GM19099 (cell line): Measurements from ENCODE around the gene UMODL1.

Source experiments
- POLR2A ChIP-seq: IDR thresholded peaks from 3 replicates; pipeline ENCODE4 v1.6.1; 2011; ENCODE audit warnings: low read depth; ENCODE audit not compliant: insufficient read length; ENCODE audit errors: extremely low read depth

UMODL1 gene

DNA sequence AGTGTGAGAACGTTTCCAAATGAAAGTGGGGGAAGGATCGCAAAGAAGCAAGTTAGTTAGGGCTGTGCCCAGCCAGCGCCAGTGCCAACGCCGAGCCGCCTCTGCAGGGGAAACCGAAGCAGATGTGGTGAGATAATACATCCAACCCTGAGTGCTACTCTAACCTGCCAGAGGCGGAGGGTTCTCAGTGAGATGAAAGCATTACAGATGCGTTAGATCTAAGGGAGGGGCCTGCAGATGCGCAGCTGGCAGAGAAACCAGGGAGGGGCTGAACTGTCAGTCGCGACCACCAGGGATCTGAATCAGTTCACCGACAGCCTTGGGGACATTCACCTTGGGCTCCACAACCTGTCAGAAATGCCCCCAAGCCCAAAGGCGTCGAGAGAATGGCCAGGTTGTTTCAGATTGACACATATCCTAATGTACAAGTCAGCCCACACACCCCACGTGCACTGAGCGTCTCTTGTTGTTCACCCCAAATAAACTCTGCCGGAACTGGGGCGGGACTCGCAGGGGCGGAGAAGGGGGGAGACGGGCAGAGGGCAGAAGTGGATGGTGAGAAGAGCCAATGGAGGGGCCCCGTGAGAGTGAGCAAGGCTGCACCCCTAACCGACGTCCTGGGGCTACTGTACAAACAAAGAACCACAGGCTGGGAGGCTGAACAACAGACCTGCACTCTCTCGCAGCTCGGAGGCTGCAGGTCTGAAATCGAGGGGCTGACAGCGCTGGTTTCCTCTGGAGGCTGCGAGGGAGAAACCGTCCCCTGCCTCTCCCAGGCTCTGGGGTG lies 8.7 kb upstream of the UMODL1 start:
- peak; percentile 75 for TF ChIP-seq POLR2A

DNA sequence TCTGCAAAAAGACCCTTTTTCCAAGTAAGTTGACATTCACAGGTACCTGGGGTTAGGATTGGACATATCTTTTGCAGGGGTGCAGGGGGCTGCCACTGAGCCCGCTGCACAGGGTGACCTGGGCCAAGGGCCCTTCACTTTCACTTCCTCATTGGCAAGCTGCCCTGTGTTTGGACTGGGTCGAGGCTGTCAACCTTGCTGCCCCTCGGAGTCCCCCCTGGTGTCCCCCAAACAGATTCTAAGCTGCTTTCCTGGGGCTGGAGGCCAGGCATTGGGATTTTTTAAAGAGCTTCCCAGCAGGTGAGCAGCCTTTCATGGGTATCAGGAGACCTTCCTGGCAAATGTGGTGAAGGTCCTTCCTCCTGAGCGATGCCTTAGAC lies 7.9 kb upstream of the UMODL1 start:
- TF ChIP-seq POLR2A, result no peak

DNA sequence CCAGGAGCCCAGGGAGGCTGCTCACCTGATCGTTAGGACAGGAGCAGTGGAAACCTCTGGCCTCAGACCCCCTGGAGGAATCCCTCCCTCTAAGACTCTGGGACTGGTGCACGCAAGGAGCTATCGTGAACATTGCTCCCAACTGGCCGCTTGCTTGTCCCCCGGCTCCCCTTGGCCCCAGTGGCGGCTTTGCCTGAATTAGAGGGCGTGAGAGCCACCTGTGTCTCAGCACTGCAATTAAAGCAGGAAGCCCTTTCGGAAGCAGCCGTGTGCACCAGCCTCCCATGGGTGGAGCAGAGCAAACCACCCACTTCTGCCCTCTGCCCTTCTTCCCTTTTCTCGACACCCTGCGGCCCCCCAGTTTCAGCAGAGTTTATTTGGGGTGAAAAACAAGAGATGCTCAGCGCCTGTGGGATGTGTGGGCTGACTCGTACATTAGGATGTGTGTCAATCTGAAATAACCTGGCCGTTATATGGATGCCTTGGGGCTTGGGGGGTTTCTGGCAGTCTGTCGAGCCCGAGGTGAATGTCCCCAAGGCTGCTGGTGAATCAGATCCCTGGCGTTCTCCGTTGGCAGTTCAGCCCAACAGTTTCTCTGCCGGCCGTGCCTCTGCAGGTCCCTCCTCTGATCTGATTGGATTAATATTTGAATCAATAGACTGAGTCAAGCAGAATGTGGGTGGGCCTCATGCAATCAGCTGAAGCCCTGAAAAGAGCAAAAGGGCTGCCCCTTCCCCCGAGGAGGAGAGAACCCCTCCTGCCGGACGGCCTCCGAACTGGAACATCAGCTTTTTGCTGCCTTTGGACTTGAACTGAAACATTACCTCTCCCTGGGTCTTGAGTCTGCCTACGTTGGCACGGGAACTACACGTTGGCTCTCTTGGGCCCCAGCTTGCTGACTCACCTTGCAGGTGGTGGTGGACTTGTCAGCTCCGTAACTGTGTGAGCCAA lies 7.3 kb upstream of the UMODL1 start:
- peak; percentile 57 for TF ChIP-seq POLR2A

DNA sequence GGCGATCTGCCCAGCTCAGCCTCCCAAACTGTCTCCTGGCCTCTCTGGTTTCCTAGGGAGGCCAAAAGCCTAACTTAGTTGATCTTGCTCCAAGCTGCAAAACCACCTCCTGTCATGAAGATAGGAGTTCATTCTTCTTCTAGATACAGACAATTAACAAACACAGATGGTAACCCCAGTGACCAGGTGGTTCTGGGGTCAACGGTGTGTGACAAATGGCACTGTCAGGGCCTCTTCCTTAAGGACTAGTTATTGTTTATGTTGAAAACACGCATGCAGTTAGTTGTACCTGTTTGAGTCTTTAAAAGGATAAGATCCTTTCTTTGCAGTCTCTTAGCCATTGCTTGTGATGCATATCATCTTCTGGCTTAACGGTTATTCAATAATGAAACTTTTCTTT lies 4.6 kb upstream of the UMODL1 start:
- TF ChIP-seq POLR2A, result no peak

DNA sequence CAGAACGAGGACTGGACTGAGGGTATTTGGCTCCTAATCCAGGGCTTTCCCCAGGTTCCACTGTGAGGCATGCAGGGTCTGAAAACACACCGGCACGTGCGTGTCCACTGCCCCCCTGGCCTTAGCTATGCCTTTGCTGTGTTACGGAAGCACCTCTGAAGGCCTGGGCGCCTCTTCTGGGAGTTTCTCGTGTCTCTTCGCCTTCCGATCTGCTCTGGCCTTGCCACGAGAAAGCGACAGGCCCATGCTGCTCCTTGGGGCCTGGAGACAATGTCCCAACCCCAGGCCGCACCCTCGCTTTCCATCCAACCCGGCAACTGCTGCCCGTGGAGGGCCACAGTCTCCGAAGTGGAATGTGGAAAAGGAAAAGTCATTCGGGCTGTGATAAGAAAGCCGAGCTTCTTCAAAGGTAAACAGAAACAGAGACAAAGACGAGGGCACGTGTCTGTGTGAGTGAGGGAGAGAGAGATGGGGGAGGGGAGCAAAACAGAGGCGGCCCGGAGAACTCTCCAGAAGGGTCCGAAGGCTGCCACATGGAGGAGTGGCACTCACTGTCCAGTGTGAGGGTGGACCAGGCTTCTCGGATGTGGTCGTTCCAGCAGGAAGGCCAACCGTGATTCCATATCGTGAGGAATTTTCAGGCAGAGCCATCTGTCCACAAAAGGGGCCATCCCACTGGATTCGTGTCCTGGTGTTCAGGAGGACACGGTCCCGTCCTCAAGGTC lies 3.4 kb upstream of the UMODL1 start:
- TF ChIP-seq POLR2A, result no peak

GRCh38 chr21:42068256-42068545 lies 2.9 kb upstream of the UMODL1 start:
- no peak for TF ChIP-seq POLR2A

GRCh38 chr21:42068592-42068991 lies 2.5 kb upstream of the UMODL1 start:
- no peak for TF ChIP-seq POLR2A

- TF ChIP-seq POLR2A, result no peak
Measured at GRCh38 chr21:42069327-42069726, 1.8 kb upstream of the UMODL1 start.

DNA sequence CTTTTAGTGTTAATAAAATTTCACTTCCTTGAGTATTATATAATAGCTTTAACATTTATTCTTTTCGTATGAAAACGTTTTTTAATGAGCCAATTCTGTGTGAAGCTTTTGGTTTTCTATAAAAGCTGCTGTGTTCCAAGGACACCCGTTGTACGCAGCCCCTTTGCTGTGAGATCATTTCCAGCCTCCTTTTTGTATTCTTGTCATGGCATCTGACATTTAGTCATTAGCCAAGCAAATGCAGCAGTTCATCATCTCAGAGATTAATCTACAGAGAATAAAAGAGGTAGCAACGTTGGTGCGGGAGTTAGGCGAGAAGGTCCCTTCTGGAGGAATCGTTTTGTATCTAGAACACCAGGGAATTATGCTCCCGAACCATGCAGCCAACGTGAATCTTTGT lies 1.3 kb upstream of the UMODL1 start:
- TF ChIP-seq POLR2A, result no peak

DNA sequence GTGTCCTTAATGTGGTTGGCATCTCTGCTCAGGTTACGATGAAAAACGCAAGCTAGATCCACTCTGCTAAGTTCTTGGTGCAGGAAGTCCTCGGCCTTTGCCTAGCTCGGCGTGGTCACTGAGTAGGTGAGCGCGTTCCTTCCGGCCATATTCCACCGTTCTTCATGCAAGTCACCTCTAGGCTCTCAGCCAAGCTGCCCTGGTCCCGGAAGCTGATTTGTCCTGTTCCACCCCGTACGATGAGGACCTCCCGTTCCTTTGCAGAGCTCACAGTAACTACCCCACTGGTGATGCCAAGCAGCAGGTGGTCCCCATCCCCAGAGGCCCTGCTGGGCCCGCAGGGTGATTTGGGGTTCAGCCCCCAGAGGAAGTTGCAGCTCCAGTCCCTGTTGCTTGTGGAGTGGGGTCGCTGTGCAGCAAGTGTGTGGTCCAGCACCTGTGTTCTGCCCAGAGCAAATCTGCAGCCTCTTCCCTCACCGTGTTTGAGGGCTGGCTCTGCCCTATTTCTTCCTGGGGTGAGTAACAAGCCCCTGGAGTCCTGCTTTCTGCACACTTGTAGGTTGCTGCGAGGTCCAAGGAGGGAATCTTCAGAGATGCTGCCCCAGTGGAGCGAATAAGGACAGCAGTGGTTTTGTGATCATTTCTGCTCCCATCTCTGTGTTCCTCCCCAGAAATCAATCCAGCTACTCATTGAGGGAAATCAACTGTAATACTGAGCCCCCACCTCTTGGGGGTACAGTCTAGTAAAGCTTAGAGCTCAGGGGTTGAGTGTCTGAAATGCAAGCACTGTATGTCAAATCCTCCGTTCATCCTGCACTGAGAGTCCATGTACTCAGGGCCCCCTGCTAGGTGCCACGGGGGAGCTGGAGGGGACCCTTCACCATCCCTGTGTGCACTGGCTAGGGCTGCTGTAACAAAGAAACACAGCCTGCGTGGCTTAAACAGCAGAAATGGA lies 2.3 kb downstream of the UMODL1 start:
- TF ChIP-seq POLR2A, result no peak

- no peak for TF ChIP-seq POLR2A
Measured at GRCh38 chr21:42075686-42076471, 4.8 kb downstream of the UMODL1 start.

- no peak for TF ChIP-seq POLR2A
Measured at GRCh38 chr21:42079008-42079938, 8.2 kb downstream of the UMODL1 start.
